Nephron (organoid): ENCODE data around the gene ANKRD63.
A peak's percentile ranks its signal among the peaks of the same experiment; 100 is the strongest.

Experiments used
- H3K27ac Mint-ChIP-seq, 3 experiments: 2 replicates each; pipeline ENCODE4 v1.8.0; 2020; ENCODE audit warnings: mixed read lengths in 3 of 3, mild to moderate bottlenecking in 2 of 3, moderate library complexity in 1 of 3
- H3K27me3 Mint-ChIP-seq: 2 replicates; pipeline ENCODE4 v1.8.0; 2021; ENCODE audit warnings: low read depth, mild to moderate bottlenecking, moderate library complexity, mixed read lengths
- H3K36me3 Mint-ChIP-seq: 2 replicates; pipeline ENCODE4 v1.8.0; 2020; ENCODE audit warnings: low read depth, mixed read lengths
- H3K4me1 Mint-ChIP-seq: 2 replicates; pipeline ENCODE4 v1.8.0; 2020; ENCODE audit warnings: mixed read lengths
- H3K4me3 Mint-ChIP-seq, 3 experiments: 2 replicates each; pipeline ENCODE4 v1.8.0; 2020; ENCODE audit warnings: mild to moderate bottlenecking in 3 of 3, mixed read lengths in 3 of 3, moderate library complexity in 2 of 3
- H3K9me3 Mint-ChIP-seq: 2 replicates; pipeline ENCODE4 v1.8.0; 2020; ENCODE audit warnings: mixed read lengths
- TF ChIP-seq, protein P1 (sequence below), 3 experiments: fragments of 200-600 bp; sonication (generic); IDR thresholded peaks; one replicate each; pipeline ENCODE4 v1.5.0; 2021; ENCODE audit warnings: antibody characterized with exemption in 3 of 3; ENCODE audit not compliant: unreplicated experiment in 3 of 3

The ANKRD63 gene

GRCh38 chr15:40312370-40313158 is 29.7 kb upstream of the ANKRD63 start:
- Mint-ChIP-seq H3K9me3 (no peaks in the 10 kb centered on the region), H3K4me3 (no peak overlapping the region), H3K27me3 (peaks cover 73% of the 10 kb centered on the region), H3K4me1 (peaks cover 13% of the 10 kb centered on the region), H3K36me3 (no peaks in the 10 kb centered on the region), H3K27ac (no peak overlapping the region)
- TF ChIP-seq, protein P1, sequence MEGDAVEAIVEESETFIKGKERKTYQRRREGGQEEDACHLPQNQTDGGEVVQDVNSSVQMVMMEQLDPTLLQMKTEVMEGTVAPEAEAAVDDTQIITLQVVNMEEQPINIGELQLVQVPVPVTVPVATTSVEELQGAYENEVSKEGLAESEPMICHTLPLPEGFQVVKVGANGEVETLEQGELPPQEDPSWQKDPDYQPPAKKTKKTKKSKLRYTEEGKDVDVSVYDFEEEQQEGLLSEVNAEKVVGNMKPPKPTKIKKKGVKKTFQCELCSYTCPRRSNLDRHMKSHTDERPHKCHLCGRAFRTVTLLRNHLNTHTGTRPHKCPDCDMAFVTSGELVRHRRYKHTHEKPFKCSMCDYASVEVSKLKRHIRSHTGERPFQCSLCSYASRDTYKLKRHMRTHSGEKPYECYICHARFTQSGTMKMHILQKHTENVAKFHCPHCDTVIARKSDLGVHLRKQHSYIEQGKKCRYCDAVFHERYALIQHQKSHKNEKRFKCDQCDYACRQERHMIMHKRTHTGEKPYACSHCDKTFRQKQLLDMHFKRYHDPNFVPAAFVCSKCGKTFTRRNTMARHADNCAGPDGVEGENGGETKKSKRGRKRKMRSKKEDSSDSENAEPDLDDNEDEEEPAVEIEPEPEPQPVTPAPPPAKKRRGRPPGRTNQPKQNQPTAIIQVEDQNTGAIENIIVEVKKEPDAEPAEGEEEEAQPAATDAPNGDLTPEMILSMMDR (IDR thresholded peaks at IDR 0.05; ENCODE audit: unreplicated experiment in 3 of 3) = no peak

GRCh38 chr15:40310993-40311392 is 28.1 kb upstream of the ANKRD63 start:
- Mint-ChIP-seq H3K4me1 (peaks cover 25% of the 10 kb centered on the region), H3K27ac (no peak overlapping the region), H3K4me3 (no peak overlapping the region), H3K27me3 (peaks cover 66% of the 10 kb centered on the region), H3K36me3 (no peaks in the 10 kb centered on the region), H3K9me3 (no peaks in the 10 kb centered on the region)
- TF ChIP-seq, protein P1 (IDR thresholded peaks at IDR 0.05; ENCODE audit: unreplicated experiment in 3 of 3) = no peak

DNA sequence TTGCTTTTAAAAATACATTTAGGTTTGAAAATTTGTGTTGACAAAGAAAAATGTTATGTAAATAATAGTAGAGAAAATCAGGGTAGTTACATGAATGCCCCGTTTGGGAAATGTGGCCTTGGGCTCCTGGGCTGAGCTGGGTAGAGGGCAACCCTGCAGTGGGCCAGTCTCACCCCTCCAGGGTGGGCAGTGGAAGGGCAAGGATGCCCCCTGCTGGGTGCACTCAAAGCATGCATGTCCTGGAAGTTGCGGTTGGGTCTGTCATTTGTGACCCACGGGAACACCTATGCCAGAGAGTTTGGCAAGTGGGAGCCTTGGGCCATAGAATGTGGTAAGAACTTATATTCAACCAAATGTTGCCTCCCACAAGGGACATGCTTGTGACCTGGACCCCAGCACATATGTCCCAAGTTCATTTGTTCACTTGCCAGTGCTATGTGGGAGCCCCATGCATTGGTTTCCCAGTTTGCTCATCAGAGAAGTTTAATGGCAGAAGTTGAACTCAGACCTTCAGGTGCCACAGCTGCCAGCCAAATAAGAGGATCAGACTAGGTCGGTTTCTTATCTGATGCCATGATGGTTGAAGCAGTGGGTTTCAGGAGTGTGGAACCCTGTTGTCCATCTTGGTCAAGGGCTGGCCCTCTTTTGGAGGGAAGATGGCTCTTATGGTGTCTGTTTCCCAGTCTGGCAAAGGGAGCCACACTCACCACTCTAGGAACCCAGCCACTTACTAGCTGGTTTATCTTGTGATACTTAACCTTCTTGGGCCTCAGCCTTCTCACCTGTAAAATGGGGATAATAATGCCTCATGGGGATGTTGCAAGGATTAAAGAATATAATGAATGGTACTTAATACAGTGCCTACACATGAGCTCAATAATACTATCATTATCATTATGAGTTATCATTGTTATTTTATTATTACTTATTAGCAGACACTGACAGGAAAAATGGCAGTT is 27.4 kb upstream of the ANKRD63 start:
- H3K4me1 Mint-ChIP-seq = peaks cover 25% of the 10 kb centered on the region
- no peaks in the 10 kb centered on the region for H3K36me3 Mint-ChIP-seq
- H3K27me3 Mint-ChIP-seq = peaks cover 59% of the 10 kb centered on the region

DNA sequence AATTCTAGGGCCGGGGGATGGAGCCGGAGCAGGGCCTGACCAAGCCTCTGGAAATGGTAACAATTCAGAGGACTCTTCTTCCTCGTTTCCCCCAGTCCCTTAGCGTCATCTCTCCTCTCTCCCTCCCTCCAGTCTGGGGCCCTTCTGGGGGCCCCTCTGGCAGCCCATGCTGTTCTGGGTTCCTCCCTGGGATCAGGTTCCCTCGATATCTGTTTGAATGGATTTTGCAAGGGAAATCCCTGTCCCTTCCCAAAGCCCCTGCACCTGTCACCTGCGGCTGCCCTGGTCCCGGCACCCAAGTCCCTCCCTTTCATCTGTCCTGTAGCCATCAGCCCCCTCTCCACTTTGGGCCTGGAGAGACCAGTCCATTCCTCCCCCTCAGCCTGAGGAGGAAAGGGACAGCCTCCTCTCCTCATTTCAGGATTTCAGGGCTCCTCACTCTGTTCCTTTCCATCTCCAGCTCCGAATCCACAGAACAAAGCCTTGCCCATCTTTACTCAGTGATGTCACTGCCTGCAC is 26.5 kb upstream of the ANKRD63 start:
- no peak overlapping the region for H3K4me3 Mint-ChIP-seq
- H3K4me1 Mint-ChIP-seq = peaks cover 25% of the 10 kb centered on the region
- TF ChIP-seq, protein P1 (IDR thresholded peaks at IDR 0.05; ENCODE audit: unreplicated experiment in 3 of 3) = no peak
- peaks cover 57% of the 10 kb centered on the region for H3K27me3 Mint-ChIP-seq
- no peaks in the 10 kb centered on the region for H3K36me3 Mint-ChIP-seq
- H3K27ac Mint-ChIP-seq = peak overlapping the region in 2 of 3 experiments; percentile 26 to 64
- H3K9me3 Mint-ChIP-seq = no peaks in the 10 kb centered on the region

More for the DNA sequence above, 27.4 kb upstream of the ANKRD63 start:
- Mint-ChIP-seq H3K27ac (peak overlapping the region in 2 of 3 experiments; percentile 26 to 64), H3K9me3 (no peaks in the 10 kb centered on the region), H3K4me3 (no peak overlapping the region)
- TF ChIP-seq, protein P1 (IDR thresholded peaks at IDR 0.05; ENCODE audit: unreplicated experiment in 3 of 3) = peak; percentile 69 to 79 (median 72)

DNA sequence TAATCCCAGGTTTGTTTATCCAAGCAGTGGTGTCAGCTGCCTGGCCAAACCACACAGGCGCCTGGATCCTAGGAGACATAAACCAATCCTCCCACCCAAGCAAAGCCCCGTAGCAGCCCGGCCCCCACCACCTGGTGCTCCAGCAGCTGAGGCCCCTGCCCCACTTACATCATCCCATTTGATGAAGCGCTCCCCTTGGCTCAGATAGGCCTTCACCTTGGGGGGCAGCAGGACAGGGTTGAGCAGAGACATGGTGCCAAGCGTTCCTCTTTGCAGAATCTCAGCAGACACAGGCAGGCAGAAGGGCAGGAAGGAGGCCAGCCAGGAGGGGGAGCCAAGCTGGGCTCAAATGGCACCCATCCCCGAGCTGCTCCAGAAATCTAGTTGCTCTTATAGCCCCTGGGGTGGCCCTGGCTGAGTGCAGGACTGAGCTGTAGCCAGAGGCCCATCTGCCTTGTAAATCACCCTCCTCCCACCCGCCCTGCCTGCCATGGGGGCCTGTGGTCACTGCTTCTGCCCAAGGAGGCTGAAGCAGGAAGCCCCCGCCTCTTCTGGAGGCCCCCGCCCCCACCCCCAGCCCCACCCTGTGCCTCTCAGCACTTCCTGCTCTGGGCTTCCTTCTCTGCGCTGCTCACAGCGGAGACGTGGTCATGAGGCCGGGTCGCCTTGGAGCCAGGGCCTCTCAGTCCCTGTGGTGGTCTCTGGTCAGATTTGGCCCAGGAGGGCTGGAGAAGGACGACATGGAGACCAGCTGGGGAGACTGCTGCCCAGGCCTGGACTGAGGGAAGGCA is 24.8 kb upstream of the ANKRD63 start, which contains the start of gene PLCB2:
Gene PLCB2, minus strand, starts transcription at position 515 of the 791 bp plus-strand sequence. Its CDS starts 263 bp downstream, at position 252.
- Mint-ChIP-seq H3K4me1 (peaks cover 25% of the 10 kb centered on the region), H3K4me3 (peak within 1 kb of the TSS; percentile 35 to 60 (median 37)), H3K9me3 (no peaks in the 10 kb centered on the region), H3K36me3 (no peaks in the 10 kb centered on the region), H3K27ac (no peak within 1 kb of the TSS), H3K27me3 (peaks cover 48% of the 10 kb centered on the region)
- TF ChIP-seq, protein P1 (IDR thresholded peaks at IDR 0.05; ENCODE audit: unreplicated experiment in 3 of 3) = peak in 1 of 3 experiments; percentile 17
